GM12872 (cell line): ENCODE results near the gene NISCH.

Experiments
- TF ChIP-seq, protein P1 (sequence below): IDR thresholded peaks from 3 replicates; pipeline ENCODE4 v1.5.1; 2011; ENCODE audit warnings: low read depth, mild to moderate bottlenecking, low read length, moderate library complexity; ENCODE audit not compliant: insufficient read depth

Gene NISCH

DNA sequence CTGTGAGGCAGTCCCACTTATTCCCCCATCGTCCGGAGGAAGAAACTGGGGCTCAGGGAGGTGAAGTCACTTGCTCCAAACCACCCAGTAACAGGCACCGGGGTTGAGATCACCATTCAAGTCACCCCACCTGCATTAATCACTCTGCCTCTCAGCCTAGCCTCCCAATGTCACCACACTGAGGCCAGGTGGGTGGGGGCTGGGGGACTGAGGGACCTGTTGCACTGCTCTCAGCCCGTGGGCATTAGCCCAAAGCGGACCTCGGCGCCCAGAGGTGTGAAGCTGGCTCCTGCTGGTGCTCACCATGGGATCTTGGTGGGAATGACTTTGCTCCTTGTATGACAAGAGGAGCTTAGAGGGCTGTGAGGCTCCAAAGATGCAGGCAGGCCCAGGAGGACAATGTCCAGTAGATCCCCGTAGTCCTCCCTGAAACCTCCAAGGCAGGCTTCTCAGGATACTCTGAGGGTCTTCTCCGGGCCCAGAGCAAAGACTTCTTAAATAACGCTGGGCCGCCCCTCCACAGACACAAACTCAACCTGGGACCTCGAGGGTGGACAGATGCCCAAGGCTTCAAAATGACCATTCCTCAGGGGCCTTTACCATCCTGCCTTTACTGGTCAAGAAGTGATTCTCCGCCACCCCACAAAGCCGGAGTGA lies 76.6 kb downstream of the NISCH start:
- TF ChIP-seq, protein P1, sequence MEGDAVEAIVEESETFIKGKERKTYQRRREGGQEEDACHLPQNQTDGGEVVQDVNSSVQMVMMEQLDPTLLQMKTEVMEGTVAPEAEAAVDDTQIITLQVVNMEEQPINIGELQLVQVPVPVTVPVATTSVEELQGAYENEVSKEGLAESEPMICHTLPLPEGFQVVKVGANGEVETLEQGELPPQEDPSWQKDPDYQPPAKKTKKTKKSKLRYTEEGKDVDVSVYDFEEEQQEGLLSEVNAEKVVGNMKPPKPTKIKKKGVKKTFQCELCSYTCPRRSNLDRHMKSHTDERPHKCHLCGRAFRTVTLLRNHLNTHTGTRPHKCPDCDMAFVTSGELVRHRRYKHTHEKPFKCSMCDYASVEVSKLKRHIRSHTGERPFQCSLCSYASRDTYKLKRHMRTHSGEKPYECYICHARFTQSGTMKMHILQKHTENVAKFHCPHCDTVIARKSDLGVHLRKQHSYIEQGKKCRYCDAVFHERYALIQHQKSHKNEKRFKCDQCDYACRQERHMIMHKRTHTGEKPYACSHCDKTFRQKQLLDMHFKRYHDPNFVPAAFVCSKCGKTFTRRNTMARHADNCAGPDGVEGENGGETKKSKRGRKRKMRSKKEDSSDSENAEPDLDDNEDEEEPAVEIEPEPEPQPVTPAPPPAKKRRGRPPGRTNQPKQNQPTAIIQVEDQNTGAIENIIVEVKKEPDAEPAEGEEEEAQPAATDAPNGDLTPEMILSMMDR, result no peak

DNA sequence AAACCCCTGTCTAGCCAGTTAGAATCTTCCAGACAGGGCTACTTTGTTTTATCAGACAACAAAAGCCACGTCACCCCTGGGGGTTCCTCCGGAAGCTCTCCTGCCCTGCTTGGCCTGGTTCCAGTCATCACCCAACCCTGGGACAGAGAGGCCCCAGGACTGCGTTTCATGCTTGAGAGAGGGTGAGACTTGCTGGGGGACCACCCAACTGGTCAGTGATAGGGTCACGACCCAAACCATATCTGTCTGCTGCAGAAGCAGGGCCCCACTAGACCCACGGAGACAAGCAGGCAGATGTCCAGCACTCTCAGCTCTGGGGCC lies 77.1 kb downstream of the NISCH start:
- TF ChIP-seq, protein P1, result no peak

DNA sequence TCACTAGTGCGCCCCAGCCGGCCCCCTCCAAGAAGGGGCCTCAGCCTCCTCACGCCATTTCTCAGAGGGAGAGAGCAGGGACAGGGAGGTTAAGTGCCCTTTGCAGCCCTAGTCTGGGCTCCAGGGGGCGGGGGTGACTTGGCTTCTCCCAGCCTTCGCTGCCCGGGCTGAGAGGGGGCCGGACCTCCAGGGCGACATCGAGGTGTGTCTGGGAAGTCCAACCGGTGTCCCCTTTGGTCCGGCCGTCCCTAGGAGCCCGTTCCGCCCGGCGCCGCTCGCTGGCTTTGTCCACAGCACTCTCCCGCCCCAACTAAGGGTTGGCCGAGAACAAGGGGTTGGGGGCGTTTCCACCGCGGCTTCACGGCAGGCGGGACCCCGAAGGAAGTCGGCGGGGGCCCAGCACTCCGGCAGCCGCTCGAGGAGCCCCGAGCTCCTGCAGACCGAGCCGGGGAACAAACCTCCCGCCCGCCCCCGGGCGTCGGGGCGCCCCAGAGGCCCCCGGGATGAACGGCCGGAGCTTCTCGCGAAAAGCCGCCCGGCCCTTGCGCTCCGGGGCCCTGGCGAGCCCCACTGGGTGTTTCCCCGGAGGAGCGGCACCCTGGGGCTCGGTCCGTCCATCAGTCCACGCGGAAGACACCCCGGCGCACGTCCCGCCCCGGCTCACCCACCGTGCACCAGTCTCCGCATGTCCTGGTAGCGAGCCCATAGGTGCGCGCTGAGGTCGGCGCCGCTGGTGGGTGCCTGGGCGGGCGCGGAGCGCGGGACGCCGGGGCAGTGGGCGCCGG lies 77.6 kb downstream of the NISCH start:
- TF ChIP-seq, protein P1, result no peak

DNA sequence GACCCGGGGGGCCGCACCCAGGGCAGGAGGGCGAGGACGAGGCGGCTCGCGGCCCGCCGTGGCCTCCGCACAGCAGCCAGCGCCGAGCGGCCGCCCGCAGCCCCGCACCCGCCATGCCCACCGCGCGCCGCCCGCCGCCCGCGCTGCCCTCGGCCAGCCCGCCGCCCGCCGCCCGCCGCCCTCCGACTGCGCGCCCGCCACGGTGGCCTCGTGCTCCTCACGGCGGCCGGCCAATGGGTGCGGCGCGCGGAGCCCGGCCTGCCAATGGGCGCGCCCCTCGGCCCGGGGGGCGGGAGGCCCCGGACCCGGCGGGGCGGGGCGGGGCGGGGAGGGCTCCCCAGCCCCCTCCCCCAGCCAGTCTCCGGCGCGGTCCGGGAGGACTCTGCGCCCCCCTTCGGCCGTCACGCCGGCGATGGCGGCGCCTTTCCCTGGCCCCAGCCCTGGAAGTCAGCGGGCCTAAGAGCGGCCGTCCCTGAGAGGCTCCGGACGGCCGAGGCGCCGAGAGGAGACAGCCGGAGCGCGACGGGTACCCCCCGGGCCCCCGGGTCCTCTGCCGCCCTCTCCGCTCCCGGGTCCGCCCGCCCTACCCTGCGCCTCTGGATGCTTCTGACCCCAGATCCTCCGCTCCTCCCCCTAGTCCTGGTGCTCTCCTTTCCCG lies 78.3 kb downstream of the NISCH start, which contains the start of gene NT5DC2:
TSS of gene NT5DC2 (minus strand) at position 235 of the 658 bp plus-strand sequence. CDS start at position 115, 120 bp downstream.
- TF ChIP-seq, protein P1, result 0 out of 3 replicates have a peak, but pooled peaks have one; percentile 22

DNA sequence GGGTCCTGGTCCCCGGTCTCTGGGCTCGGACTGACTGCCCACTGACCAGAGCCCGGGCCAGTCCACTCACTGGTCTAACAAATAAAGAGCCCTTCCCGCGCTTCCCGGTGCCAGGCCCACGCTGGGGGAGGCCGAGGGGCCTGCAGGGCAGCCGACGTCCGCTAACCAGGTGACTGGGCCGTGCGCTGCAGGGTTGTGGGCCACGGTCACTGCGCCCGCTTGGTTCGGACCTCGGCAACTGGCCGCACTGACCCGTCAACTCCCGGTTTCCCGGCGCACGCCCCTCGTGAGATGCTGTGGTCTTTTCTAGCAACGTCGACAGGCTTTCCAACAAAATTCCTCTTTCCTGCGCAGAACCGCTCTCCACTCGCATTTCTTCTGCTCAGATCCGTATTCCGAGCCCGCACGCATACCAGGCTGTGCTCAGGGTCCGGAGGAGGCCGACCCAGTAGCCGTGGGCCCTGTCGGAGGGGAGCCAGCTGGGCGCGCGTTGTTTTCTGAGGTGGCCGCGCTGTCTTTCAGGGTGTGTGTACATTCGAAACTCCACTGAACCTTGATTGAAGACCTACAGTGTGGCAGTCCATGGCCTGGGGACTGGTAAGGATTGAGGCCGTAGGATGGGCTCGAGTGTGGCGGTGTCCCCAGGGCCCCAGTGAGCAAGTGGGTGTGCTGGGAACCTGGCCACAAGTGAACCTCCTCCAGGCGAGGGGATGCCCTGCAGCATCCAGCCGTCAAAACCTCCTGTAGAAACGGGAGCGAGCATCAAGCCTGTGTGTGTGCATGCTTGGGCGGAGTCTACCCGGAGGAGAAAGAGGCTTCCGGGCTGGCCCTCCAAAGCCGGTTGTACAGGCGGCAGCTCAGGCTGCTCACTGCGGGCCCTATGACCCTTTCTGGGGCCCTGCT lies 79.1 kb downstream of the NISCH start:
- TF ChIP-seq, protein P1, result no peak

DNA sequence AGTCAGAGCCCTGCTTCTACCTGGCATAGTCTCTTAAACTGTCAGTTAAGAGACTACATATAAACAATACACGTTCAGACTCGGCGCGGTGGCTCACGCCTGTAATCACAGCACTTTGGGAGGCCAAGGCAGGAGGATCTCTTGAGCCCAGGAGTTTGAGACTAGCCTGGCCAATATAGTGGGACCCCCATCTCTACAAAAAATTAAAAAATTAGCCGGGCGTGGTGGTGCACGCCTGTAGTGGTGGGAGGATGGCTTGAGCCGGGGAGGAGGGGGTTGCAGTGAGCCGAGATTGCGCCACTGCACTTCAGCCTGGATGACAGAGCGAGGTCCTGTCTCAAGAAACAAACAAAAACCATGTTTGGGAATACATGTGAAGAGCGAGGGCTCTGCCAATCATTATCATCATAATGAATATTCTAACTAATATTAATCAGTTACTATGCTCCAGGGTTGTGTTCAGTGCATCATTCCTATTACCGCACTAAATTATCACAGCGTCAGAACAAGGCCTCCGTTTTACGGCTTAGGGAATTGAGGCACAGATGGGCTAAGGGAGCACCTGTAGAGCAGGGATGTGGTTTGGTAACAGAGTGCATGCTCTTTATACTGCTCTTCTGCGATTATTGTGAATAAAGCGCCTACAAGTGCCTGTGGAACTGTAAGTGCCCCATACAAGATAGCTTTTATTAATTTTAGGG lies 80.2 kb downstream of the NISCH start:
- TF ChIP-seq, protein P1, result no peak

DNA sequence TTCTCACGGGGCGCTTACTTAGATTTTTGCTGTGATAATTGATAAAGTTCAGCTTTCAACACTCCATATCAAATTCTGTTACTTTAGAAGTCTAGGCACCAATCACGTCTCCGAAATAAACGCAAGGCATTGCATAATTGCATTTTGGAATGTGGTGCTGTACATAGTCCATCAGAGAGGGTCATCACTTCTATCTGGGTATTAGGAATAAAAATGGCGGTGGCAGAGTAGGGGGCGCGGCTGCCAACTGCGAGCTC lies 80.6 kb downstream of the NISCH start:
- TF ChIP-seq, protein P1, result no peak
